Activated CD4-positive, alpha-beta T cell treated with anti-CD3 and anti-CD28 coated beads, Interleukin-2, Interleukin-4, amounts not matched to agents 100 ng/mL and 50 ng/mL, durations not matched to agents 16 hours and 8 hours (primary cell): ENCODE results near the gene GPR162.

Experiments
- DNase-seq: peaks from one replicate; pipeline ENCODE4 v3.0.0-alpha.2; 2020; ENCODE audit warnings: low spot score

GPR162 gene

DNA sequence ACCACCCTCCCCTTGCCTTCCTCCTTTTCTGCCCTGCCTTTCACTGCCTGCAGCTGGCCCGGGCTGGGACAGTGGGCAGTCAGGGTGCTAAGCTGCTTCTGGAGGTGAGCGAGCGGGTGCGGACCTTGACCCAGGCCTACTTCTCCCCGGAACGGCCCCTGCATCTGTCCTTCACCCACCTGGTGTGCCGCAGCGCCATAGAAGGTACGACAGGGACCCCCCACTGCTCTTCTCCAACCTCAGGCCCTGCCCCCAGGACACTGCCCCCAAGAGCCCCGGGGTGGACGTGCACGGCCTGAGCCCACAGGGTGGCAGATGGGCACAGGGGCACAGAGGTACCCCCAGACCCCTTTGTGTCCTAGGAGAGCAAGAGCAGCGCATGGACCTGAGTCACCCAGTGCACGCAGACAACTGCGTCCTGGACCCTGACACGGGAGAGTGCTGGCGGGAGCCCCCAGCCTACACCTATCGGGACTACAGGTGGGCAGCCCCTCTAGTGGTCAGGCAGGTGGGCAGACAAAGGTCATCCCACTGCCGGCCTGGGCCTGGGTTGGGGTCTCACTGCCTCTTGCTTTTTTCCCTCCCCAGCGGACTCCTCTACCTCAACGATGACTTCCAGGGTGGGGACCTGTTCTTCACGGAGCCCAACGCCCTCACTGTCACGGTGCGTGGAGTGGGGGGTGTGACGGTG lies 15.9 kb downstream of the GPR162 start:
- no peak for DNase-seq

DNA sequence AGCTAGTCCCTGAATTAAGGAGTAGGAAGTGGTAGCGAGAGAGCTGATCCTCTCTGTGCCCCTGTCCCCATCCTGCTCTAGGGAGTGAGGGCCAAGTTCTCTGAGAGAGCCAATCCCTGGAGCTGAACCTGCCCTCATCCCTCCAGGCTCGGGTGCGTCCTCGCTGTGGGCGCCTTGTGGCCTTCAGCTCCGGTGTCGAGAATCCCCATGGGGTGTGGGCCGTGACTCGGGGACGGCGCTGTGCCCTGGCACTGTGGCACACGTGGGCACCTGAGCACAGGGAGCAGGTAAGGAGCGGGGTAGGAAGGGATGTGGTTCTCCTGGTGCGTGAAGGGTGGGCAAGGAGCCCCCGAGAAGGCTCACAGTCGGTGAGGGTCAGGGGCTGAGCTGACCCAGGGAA lies 17.2 kb downstream of the GPR162 start:
- DNase-seq: no peak

- no peak for DNase-seq
These were observed 18.0 kb downstream of the GPR162 start for GRCh38 chr12:6839482-6840201.

DNA sequence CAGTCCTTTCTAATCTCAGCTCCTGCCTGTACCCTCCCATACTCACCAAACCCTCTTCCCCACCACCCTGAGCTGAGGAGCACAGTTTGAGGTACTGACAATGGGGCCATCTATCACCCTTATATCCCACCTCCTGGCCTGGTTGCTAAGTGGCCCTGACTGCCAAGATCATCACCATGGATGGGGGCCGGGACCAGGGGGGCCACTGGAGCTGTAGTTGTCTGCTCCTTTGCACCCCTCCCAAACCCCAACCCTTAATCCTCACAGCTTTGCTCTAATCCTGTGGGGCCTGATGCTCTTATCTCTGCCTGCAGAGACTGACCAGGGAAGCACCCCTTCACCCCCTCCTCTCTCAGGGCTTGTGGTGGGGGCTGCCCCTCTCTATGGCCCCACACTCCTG lies 18.7 kb downstream of the GPR162 start:
- DNase-seq: no peak

DNA sequence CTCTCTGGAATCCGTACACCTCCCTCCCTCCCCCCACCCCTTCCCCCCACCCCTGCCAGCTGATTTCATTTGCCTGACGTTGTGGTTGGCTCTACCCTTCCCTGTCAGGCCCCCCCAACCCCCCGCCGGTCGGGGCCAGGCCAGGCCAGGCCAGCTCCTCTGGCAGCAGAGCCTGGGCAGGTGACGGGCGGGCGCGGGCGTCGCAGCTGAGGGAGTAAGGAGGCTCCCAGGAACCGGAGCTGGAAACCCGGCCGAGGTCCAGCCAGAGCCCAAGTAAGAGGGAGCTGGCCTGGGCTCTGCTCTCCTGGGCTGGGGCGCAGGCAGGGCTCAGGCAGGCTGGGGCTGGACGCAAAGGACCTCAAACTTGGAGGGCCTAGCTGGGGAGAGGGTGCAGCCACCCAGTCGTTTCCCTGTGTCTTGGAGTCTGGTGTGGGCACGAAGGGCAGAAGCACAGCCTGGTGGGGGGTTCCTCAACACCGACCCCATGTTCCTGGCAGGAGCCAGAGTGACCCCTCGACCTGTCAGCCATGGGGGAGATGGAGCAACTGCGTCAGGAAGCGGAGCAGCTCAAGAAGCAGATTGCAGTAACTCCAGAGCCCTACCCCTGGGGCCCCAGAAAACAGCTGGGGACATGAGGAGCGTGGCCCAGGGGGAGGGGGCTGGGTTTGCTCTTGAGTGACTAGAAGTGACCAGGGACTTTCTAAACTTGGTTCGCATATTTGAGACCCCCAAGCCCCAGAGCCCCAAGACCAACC lies 19.3 kb downstream of the GPR162 start, which contains the start of gene GNB3:
TSS of gene GNB3 (plus strand) at position 165 of the 755 bp plus-strand sequence. CDS start at position 528, 363 bp downstream.
- DNase-seq: no peak

DNA sequence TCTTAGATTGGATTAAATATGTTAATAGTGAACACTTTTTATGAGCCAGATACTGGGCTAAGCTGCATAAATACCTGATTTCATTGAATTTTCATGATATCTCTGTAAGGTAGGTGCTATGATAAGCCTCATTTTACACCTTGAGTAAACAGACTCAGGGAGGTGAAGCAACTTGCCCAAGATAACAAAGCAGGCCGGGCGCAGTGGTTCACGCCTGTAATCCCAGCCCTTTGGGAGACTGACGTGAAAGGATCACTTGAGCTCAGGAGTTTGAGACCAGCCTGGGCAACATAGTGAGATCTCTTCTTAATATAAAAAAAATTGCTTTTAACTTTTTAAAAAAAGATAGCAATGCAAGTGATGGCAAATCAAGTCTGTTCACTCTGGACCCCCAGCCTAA lies 20.5 kb downstream of the GPR162 start:
- no peak for DNase-seq

GRCh38 chr12:6843118-6843902 lies 21.7 kb downstream of the GPR162 start:
- DNase-seq: no peak

GRCh38 chr12:6845395-6845794 lies 23.8 kb downstream of the GPR162 start:
- no peak for DNase-seq

DNA sequence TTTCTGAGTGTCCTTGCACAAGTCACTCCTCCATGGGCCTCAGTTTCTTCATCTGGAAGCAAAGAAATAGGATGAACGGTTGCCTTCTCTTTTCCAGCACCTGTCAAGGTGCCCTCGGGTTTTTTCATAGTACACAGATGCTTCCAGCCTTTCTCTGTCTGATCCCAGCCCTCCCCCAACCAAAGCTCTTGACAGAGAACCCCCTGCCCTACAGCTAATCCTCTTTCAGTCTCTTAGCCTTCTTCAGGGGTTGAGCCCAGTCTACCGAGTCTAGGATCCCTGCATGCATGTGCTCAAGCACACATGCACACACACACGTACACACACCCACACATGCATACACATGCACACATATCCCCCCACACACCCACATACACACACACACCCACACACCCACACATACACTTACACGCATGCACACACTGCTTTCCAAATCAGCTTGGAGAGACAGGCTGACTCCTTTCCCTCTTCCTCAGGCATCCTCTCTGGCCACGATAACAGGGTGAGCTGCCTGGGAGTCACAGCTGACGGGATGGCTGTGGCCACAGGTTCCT lies 24.8 kb downstream of the GPR162 start:
- DNase-seq: no peak

DNA sequence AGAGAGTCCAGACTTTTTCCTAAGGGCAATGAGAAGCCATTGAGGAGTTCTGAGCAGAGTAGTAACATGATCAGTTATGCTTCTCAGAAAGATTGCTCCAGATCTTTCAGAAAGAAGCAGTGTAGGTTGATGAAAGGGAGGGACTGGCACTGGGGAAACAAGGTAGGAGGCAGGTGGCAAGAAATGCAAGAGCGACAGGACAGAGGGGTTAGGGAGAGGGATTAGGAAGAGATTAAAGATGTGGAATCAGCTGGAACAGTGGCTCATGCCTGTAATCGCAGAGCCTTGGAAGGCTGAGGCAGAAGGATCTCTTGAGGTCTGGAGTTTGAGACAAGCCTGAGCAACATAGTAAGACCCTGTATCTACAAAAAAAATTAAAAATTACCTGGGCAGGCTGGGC lies 26.1 kb downstream of the GPR162 start:
- DNase-seq: no peak

DNA sequence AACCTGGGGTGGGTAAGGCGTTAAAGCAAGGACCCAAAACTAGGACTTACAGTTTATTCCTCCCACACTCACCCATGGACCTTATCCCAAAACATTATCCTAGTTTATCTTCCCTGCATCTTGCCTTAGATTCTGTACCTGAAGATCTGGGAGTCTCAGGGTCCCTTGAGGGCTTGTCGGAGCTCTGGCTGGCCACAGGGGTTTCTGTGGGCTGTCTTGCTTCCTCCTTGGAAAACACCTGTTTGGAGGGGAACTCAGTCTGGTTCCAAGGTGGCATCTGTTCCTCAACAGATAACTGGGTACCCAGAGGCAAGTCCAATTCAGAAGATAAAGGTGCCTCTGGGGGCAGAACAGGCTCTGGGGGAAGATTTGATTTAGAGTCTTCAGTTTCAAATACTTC lies 27.8 kb downstream of the GPR162 start:
- DNase-seq: no peak

DNA sequence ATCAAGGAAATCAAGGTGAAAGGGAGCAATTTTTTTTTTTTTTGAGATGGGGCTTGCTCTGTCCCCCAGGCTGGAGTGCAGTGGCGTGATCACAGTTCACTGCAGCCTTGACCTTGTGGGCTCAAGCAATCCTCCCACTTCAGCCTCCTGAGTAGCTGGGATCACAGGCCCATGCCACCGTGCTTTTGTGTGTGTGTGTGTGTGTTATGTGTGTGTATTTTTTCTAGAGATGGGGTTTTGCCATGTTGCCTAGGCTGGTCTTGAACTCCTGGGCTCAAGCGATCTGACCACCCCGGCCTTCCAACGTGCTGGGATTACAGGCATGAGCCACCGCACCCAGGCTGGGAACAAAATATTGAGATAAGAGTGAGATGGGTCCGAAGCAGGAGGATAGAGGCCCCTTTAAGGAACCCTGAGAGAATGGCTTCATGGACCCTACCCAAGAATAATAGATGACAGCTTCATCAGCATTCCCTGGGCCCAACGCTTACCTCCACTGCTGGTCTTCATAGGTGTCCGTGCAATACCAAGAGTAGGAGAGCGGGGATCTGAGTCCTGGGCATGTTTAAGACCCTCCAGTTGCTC lies 28.4 kb downstream of the GPR162 start:
- DNase-seq: no peak

DNA sequence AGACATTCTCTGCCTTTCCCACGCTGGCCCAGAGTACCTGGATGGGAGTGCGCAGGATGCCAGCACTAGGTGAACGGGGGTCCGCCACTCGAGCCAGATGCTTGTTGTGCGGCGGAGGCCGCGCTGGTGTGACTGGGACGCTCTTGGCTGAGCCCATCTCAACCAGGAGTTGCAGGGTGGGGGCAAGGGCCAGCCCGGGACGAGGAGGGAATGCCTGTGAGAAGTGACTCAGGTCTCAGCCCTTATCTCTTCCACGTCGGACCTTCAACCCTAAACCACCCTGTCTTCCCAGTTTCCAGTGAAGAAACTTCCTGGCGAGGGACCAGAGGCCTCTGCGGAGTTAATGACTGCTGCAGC lies 29.2 kb downstream of the GPR162 start:
- DNase-seq: no peak

DNA sequence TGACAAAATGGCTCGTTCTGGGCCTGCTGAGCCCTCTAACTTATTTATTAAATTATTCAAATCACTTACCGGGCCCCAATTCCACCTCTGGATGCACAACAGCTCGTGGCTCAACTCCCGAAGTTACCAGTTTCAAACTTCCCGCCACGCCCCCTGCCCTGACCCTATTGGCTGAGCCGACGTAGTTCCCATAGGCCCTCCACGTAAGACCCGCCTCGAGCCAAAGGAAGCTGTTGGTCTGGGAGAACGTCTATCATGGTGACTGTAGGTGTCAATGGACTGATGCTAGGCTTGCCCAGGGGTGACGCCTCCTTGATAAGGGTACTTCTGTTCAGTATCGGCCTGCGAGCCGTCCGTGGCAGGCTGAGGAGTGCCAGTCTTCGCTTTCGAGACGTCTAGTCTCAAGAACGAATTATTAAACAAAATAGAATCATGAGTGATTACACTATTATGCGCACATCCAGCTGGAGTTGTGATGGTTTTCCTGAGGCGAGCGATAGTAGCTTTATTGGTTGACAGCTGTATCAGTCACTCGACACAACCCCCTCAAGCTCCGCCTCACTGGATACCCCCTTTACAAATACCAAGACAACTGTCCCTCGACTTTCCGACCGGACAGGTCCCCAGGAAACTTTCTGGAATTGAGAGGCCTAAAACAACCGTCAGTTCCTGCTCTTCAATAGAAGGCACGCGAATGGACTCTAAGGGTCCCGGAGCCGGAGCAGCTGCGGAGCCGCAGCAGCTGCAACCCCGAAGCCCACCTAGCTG lies 29.7 kb downstream of the GPR162 start, which contains the start of gene CDCA3:
TSS of gene CDCA3 (minus strand) at position 134 of the 768 bp plus-strand sequence. CDS start 334 bp downstream, outside the sequence.
- DNase-seq: peak; percentile 98

- DNase-seq: peak; percentile 99
These were observed 30.5 kb downstream of the GPR162 start, which contains the start of gene USP5 for GRCh38 chr12:6851921-6852650. USP5 (plus strand) TSS chr12:6852150; CDS start chr12:6852180, 30 bp downstream.

DNA sequence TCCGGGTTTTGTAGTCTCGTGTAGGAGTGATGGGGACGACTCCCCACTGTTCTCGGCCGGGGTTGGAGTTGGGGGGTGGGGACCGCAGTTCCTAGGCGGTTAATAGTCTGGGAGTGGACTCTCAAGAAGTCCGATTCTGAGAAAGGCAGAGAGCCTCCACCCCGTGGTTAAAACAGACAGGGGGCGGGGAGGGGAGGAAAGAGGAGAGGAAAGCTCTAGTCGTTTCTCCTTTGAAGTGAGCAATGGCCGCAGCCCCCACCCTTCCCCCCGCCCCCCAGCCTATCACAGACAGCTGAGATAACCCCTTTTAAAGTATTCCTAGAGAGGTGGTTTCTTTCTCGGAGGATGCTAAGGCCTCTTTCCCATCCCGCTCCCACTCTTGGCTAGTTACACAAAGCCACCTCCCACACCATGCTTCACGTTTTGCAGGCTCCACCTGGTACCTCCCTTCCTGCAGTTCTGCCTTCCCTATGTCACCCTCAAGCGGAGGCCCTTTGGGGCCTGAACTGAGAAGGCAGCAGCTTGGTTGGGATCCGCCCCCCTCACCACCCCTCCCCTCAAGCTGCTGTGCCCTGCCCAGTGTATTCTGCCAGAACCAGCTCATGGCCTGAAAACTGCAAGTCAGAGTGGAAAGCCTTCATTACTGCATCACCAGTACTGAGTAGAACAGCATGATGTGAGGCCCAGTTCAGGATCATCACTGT lies 31.2 kb downstream of the GPR162 start:
- DNase-seq: peak; percentile 77

GRCh38 chr12:6853626-6854025 lies 32.0 kb downstream of the GPR162 start:
- DNase-seq: no peak

GRCh38 chr12:6854036-6854435 lies 32.4 kb downstream of the GPR162 start:
- DNase-seq: no peak

GRCh38 chr12:6855322-6855721 lies 33.7 kb downstream of the GPR162 start:
- DNase-seq: no peak
